IPS-20b (cell line): ENCODE data around the gene LRRC53.

Experiments used
- H3K27ac ChIP-seq: one replicate; pipeline ENCODE4 v1.5.1; 2013; ENCODE audit warnings: low read length
- H3K27me3 ChIP-seq: 2 replicates; pipeline ENCODE4 v1.6.1; 2013; ENCODE audit warnings: mild to moderate bottlenecking, low read length, inconsistent platforms; ENCODE audit not compliant: insufficient read depth
- H3K36me3 ChIP-seq: 2 replicates; pipeline ENCODE4 v1.6.1; 2013; ENCODE audit warnings: low read depth, mild to moderate bottlenecking, inconsistent platforms, low read length, moderate library complexity; ENCODE audit not compliant: insufficient read depth
- H3K4me1 ChIP-seq: 2 replicates; pipeline ENCODE4 v1.6.1; 2013; ENCODE audit warnings: mild to moderate bottlenecking, control low read depth, inconsistent platforms, low read length, moderate library complexity; ENCODE audit not compliant: insufficient read depth
- H3K4me3 ChIP-seq: 2 replicates; pipeline ENCODE4 v1.5.1; 2013; ENCODE audit warnings: mild to moderate bottlenecking, low read length, inconsistent platforms
- H3K9ac ChIP-seq: 2 replicates; pipeline ENCODE4 v1.6.1; 2013; ENCODE audit warnings: low read depth, mild to moderate bottlenecking, inconsistent platforms, low read length, moderate library complexity
- H3K9me3 ChIP-seq: 2 replicates; pipeline ENCODE4 v1.6.1; 2013; ENCODE audit warnings: mild to moderate bottlenecking, low read depth, low read length, inconsistent platforms; ENCODE audit not compliant: insufficient read depth

Gene LRRC53

GRCh38 chr1:74463333-74463988, 49.0 kb downstream of the LRRC53 start:
- Histone ChIP-seq H3K27ac (no peak overlapping the region), H3K9me3 (peaks cover 6% of the 10 kb centered on the region), H3K9ac (no peak overlapping the region), H3K27me3 (no peaks in the 10 kb centered on the region), H3K4me1 (peaks cover 9% of the 10 kb centered on the region; the same call in 1 of the 2 replicates), H3K36me3 (no peaks in the 10 kb centered on the region), H3K4me3 (no peak overlapping the region)

- Histone ChIP-seq H3K9ac (no peak overlapping the region), H3K27me3 (no peaks in the 10 kb centered on the region), H3K4me1 (no peaks in the 10 kb centered on the region), H3K4me3 (no peak overlapping the region), H3K27ac (no peak overlapping the region), H3K9me3 (no peaks in the 10 kb centered on the region), H3K36me3 (no peaks in the 10 kb centered on the region)
Observed at GRCh38 chr1:74457253-74457652, 55.2 kb downstream of the LRRC53 start.

DNA sequence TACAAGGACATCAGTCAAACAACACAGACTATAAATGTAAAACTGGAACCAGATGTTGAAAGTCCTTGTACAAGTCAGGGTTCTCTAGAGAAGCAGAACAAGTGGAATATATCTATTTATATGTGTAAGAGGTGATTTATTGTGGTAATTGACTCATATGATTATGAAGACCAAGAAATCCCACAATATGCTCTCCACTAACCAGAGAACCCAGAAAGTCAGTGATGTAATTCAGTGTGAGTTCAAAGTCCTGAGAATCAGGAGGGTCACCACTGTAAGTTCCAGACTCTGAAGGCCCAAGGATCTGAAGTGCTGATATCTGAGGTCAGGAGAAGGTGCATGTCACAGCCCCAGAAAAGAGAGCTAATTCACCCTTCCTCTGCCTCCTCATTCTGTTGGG, 57.0 kb downstream of the LRRC53 start:
- Histone ChIP-seq H3K9me3 (no peaks in the 10 kb centered on the region), H3K4me3 (no peak overlapping the region), H3K4me1 (no peaks in the 10 kb centered on the region), H3K9ac (no peak overlapping the region), H3K36me3 (no peaks in the 10 kb centered on the region), H3K27me3 (no peaks in the 10 kb centered on the region), H3K27ac (no peak overlapping the region)

GRCh38 chr1:74453277-74453676, 59.1 kb downstream of the LRRC53 start:
- H3K4me3 ChIP-seq: no peak overlapping the region
- no peaks in the 10 kb centered on the region for H3K27me3 ChIP-seq
- H3K36me3 ChIP-seq: no peaks in the 10 kb centered on the region
- H3K9ac ChIP-seq: no peak overlapping the region
- H3K4me1 ChIP-seq: no peaks in the 10 kb centered on the region
- no peaks in the 10 kb centered on the region for H3K9me3 ChIP-seq
- no peak overlapping the region for H3K27ac ChIP-seq

- H3K27ac ChIP-seq: no peak overlapping the region
- no peaks in the 10 kb centered on the region for H3K9me3 ChIP-seq
- H3K36me3 ChIP-seq: no peaks in the 10 kb centered on the region
- H3K4me3 ChIP-seq: no peak overlapping the region
- no peaks in the 10 kb centered on the region for H3K27me3 ChIP-seq
- no peaks in the 10 kb centered on the region for H3K4me1 ChIP-seq
- no peak overlapping the region for H3K9ac ChIP-seq
Observed at GRCh38 chr1:74452035-74452434, 60.4 kb downstream of the LRRC53 start.

DNA sequence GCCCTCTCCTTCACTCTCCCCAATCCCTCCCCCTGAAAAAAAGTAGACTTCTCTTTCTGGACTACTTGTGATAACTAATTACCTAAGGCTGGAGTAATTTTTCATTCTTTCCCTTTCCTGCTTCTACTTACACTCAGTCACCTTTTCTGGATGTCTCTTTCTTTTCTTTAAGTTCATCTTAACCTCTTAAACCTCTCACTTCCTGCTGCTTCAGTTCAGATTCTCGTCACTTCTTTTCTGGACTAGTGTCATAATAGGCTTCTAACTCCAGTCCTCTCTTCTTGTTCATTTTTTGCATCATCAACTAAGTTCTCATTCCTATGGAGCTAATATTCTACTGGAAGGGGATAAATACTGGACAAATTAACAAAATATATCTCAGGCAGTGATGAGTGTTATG, 75.4 kb downstream of the LRRC53 start:
- H3K9ac ChIP-seq: no peak overlapping the region
- no peaks in the 10 kb centered on the region for H3K36me3 ChIP-seq
- H3K4me3 ChIP-seq: no peak overlapping the region
- H3K4me1 ChIP-seq: no peaks in the 10 kb centered on the region
- H3K27ac ChIP-seq: no peak overlapping the region
- no peaks in the 10 kb centered on the region for H3K9me3 ChIP-seq
- no peaks in the 10 kb centered on the region for H3K27me3 ChIP-seq

GRCh38 chr1:74436078-74436477, 76.3 kb downstream of the LRRC53 start:
- no peak overlapping the region for H3K9ac ChIP-seq
- no peaks in the 10 kb centered on the region for H3K36me3 ChIP-seq
- H3K4me1 ChIP-seq: no peaks in the 10 kb centered on the region
- H3K9me3 ChIP-seq: no peaks in the 10 kb centered on the region
- H3K4me3 ChIP-seq: no peak overlapping the region
- H3K27ac ChIP-seq: no peak overlapping the region
- no peaks in the 10 kb centered on the region for H3K27me3 ChIP-seq

- no peaks in the 10 kb centered on the region for H3K27me3 ChIP-seq
- H3K9ac ChIP-seq: no peak overlapping the region
- no peak overlapping the region for H3K4me3 ChIP-seq
- no peak overlapping the region for H3K27ac ChIP-seq
- H3K9me3 ChIP-seq: no peaks in the 10 kb centered on the region
- no peaks in the 10 kb centered on the region for H3K36me3 ChIP-seq
- no peaks in the 10 kb centered on the region for H3K4me1 ChIP-seq
Observed at GRCh38 chr1:74434321-74434720, 78.1 kb downstream of the LRRC53 start.

GRCh38 chr1:74432325-74432724, 80.1 kb downstream of the LRRC53 start:
- Histone ChIP-seq H3K9me3 (no peaks in the 10 kb centered on the region), H3K4me3 (no peak overlapping the region), H3K9ac (no peak overlapping the region), H3K36me3 (no peaks in the 10 kb centered on the region), H3K27me3 (no peaks in the 10 kb centered on the region), H3K4me1 (no peaks in the 10 kb centered on the region), H3K27ac (no peak overlapping the region)

GRCh38 chr1:74431531-74431930, 80.9 kb downstream of the LRRC53 start:
- no peak overlapping the region for H3K4me3 ChIP-seq
- no peaks in the 10 kb centered on the region for H3K36me3 ChIP-seq
- no peaks in the 10 kb centered on the region for H3K4me1 ChIP-seq
- no peaks in the 10 kb centered on the region for H3K9me3 ChIP-seq
- H3K27me3 ChIP-seq: no peaks in the 10 kb centered on the region
- no peak overlapping the region for H3K9ac ChIP-seq
- H3K27ac ChIP-seq: no peak overlapping the region

DNA sequence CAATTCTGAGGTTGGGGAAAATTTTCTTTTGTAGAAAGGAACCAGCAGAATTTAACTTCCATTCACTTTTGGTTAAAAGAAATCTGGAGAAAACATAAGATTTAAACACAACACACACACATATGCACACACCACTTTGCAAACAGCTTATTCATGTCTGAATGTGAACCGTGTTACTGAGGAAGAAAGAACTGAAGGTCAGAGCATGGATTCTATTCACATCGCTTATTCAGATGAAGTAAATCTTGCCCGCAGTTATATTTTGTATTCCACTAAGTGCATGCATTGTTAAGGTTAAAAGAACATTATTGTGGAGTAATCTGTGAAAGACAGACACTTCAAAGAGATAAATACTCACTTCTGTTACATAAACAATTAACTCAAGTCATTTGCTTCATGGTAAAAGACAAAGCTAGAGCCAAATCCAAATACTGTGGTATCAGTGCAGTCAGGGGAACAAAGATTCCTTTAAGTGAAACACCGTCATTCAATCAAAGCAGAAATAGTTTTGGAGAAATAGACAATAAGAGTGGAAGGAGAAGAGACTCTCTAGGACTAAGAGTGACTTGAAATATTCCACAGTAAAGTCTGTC, 82.0 kb downstream of the LRRC53 start:
- no peaks in the 10 kb centered on the region for H3K36me3 ChIP-seq
- H3K9me3 ChIP-seq: no peaks in the 10 kb centered on the region
- no peak overlapping the region for H3K4me3 ChIP-seq
- no peaks in the 10 kb centered on the region for H3K27me3 ChIP-seq
- H3K4me1 ChIP-seq: no peaks in the 10 kb centered on the region; the same call in 1 of the 2 replicates
- no peak overlapping the region for H3K9ac ChIP-seq
- no peak overlapping the region for H3K27ac ChIP-seq

- Histone ChIP-seq H3K36me3 (no peaks in the 10 kb centered on the region), H3K27ac (no peak overlapping the region), H3K4me1 (no peaks in the 10 kb centered on the region; the same call in 1 of the 2 replicates), H3K4me3 (no peak overlapping the region), H3K9ac (no peak overlapping the region), H3K9me3 (no peaks in the 10 kb centered on the region), H3K27me3 (no peaks in the 10 kb centered on the region)
Observed at GRCh38 chr1:74429580-74429979, 82.8 kb downstream of the LRRC53 start.
